HT-29 (cell line): ENCODE results near the gene LHX2. TPM values are rescaled to one million over a fixed set of nuclear protein-coding genes. Genes with fewer than 3 reads are reported as not detected.

Experiments used
- DNase-seq: peaks from one replicate; pipeline ENCODE4 v3.0.0-alpha.2; 2015; ENCODE audit warnings: low spot score
- total RNA-seq: library from RNA; depleted of rRNA; stranded (reverse); fragments of >200 nt; shearing (Covaris generic); gene quantifications from 2 replicates; pipeline ENCODE4 v1.2.3, GENCODE V29; 2014

LHX2 gene
- total RNA-seq, 1 experiment from 2014 or later, result not detected

DNA sequence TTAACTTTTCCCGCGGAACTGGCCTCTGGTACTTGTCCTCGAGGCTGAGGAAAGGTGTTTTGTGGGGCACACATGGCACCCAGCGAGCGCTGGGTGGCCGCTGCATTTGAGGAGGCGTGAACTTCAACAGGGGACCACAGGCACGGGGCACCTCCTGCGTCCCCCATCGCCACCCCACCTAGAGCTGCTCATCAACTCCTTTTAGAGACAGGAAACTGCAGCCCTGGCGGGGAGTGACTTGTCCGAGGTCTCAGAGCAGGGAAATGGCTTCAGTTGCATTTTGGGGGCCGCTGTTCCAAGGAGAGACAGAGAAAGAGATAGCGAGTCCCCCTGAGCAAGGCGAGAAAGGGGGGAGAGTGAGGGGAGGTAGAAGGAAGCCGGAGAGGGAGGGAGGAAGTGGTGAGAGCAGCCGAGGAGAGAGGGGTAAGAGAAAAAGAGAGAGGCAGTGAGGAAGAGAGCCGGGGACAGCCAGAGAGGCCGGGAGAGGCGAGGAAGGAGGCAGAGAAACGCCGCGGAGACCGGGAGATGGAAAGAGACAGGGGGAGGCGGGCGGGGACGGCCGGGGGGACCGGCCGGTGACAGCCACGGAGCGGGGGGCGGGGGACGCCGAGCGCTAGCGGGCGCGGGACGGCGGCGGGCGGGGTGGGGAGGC lies 12.5 kb upstream of the LHX2 start:
- no peak for DNase-seq

- no peak for DNase-seq
These were observed 11.9 kb upstream of the LHX2 start for GRCh38 chr9:123999661-124000060.

GRCh38 chr9:124000161-124000783 lies 11.3 kb upstream of the LHX2 start:
- no peak for DNase-seq

- DNase-seq, result no peak
These were observed 10.6 kb upstream of the LHX2 start for GRCh38 chr9:124000784-124001457.

- no peak for DNase-seq
These were observed 10.1 kb upstream of the LHX2 start for GRCh38 chr9:124001458-124001799.

- DNase-seq, result no peak
These were observed 9.6 kb upstream of the LHX2 start for GRCh38 chr9:124001866-124002525.

GRCh38 chr9:124003636-124004349 lies 7.8 kb upstream of the LHX2 start:
- no peak for DNase-seq

- no peak for DNase-seq
These were observed 7.0 kb upstream of the LHX2 start for GRCh38 chr9:124004593-124004992.

- DNase-seq, result no peak
These were observed 6.4 kb upstream of the LHX2 start for GRCh38 chr9:124005029-124005771.

GRCh38 chr9:124006448-124007361 lies 4.9 kb upstream of the LHX2 start:
- DNase-seq, result no peak

DNA sequence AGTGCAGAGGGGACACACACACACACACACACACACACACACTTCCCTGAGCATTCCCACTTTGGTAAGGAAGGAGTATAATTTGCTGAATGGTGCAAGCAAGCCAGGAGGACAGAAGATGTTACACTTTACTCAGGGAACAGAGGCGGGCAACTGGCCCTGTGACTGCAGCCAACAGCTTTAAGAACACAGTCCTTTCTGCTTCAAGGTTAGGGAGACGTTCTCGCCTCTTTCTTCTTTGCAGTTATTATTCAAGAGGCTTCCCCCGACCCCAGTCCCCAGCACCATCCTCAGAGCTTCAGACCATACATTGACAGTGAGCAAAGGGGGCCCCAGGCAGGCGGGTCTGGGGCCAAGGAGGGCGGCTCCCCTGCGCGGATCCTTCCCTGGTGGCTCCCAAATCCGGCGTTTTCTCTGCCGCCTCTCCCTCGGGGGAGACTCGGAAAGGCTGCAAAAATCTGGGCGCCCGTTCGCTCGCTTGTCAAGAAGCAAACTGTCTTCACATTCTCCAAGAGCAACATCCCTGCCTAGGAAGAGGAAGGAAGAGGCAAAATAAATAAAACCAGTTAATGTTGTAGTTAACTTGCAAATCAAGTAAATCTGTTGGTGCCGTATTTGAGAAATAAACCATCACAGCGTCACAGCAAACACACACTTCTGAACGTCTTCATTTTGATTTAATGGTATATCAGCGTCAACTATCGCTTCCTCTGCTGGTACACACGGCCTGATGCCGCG lies 3.8 kb upstream of the LHX2 start:
- DNase-seq, result no peak

DNA sequence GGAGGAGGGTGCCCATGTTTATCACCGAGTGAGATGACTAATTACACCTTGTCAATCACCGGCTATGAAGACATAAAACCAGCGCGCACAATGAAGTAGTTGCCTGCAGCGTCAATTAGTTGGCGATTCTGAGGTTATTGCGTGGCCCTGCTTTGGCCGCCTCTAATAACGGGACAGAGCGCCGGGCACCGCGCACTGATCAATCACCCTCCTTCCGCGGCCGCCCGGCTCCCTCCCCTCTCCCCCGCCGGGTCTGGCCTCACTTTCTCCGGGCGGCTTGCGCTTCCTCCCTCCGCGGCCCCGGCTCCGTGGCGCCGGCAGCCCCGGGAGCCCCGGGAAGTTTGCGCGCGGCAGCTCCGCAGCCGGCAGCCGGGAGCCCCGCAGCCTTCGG lies 3.3 kb upstream of the LHX2 start:
- DNase-seq, result no peak

DNA sequence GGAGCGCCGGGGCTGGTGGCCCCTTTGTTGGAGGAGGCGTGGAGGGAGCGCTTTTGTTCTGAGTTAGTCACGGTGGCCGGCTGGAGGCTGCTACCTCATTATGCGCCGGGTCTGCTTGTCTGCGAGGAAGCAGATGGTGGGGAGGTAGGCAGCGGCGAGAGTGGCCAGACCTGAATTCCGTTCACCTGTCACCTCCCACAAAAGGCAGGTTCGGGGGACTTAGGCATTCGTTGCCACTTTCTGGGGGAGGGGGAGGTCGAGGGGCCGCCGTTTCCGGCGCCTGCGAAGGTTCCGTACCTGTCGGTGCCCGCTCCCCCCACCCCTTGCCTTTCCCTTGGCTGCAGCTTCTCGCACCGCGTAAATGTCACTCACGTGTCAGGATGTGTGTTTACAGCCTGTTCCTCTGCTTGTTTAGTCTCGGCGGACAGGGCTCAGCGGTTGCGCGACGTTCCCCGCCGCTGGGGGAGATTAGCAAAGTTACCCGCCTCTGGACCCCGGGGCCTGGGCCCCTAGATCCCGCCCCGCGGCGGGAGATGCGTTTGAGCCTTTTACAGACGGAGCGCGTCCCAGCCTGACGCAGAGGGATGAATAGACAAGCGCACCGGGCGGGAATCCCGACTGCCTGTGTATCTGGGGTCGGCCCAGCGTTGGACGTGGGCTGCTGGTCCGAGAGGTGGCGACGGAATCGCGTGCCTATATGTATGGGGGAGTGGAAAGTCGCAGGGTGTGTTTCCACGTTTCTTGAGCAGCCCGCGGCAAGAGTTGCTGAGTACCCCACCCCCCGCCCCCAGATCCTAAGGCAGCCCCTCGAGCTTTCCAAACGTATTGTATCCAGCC lies 2.7 kb upstream of the LHX2 start:
- no peak for DNase-seq

- no peak for DNase-seq
These were observed 1.9 kb upstream of the LHX2 start for GRCh38 chr9:124009531-124010217.

GRCh38 chr9:124010303-124010664 lies 1.3 kb upstream of the LHX2 start:
- DNase-seq, result no peak

DNA sequence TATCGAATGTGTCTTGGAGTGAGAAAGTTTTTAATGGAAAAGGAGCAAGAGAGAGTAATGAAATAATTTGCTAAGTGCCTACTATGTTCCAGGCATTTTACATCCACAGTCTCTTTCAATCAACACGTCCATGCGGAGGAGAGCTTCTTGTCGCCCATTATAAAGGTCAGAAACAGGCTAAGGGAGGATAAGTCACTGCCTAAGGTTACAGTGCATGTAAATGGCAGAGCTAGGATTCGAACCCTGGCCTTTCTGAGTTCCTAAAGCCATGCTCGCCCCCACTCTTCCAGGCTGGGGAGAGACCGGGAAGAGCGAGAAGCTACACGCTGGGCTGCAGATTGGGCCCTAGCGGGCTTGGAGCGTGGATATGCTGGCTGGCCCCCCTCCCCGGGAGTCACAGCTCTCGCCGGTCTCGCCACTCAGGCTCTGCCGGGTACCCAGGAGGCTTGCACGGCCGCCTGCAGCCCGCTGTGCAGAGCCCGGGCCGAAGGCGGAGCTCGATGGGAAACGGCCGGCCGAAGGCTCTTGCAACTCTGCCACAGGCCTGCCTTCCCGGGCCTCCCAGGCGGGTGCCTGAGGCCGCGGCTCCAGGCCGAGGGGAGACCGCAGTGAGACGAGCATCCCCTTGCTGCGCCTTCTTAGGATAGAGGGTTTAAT lies 775 bp upstream of the LHX2 start:
- no peak for DNase-seq
